ENCODE data around the gene AFF3. TPM values are rescaled to one million over a fixed set of nuclear protein-coding genes. Genes with fewer than 3 reads are reported as not detected.

Gene AFF3
- total and polyA plus RNA-seq, 2 donors (not counting 3 experiments of a cell fraction or from before 2014, with no cell fraction given), result 0.06 to 0.07 TPM

GRCh38 chr2:99846462-99847107, 295.8 kb downstream of the AFF3 start:
- CTCF ChIA-PET, result no interaction called here
- dilution Hi-C loops (cut with MboI; ENCODE audit: extremely low pct_ligation_motif_present, low sequenced_read_pairs), result no loop called here

More at GRCh38 chr2:99846462-99847107, 295.8 kb downstream of the AFF3 start:
- BruUV-seq (replicated peaks), result no TSS peak
- no peaks in the 10 kb centered on the region for H3K9me3 ChIP-seq (replicated peaks; ENCODE audit: control insufficient read depth, insufficient read depth, low read length)
- H3K4me1 ChIP-seq (ENCODE audit: control insufficient read depth, extremely low read depth, insufficient read depth, low read length), result no peaks in the 10 kb centered on the region
- H3K27ac ChIP-seq (ENCODE audit: insufficient read depth, low read depth, low read length), result no peak overlapping the region
- POLR2A ChIA-PET, result no interaction called here
- H3K9me1 ChIP-seq (replicated peaks; ENCODE audit: control insufficient read depth, extremely low read depth, insufficient read depth, low read length), result no peaks in the 10 kb centered on the region
- H3K27me3 ChIP-seq (ENCODE audit: control insufficient read depth in 2 of 2, insufficient read depth in 2 of 2, low read length in 2 of 2), result no peaks in the 10 kb centered on the region
- H2AFZ ChIP-seq (ENCODE audit: low read depth, low read length), result no peak overlapping the region
- H4K20me1 ChIP-seq (replicated peaks; ENCODE audit: control insufficient read depth, extremely low read depth, insufficient read depth, low read length), result no peaks in the 10 kb centered on the region
- H3K4me3 ChIP-seq (replicated peaks in 1 of 3; ENCODE audit: insufficient read depth in 1 of 3, low read depth in 1 of 3, low read length in 3 of 3), result no peak overlapping the region
- no peak for TF ChIP-seq MYC (IDR thresholded peaks at IDR 0.05; ENCODE audit: low read depth, low read length)
- no peak for TF ChIP-seq POLR2AphosphoS5 (IDR thresholded peaks at IDR 0.05; ENCODE audit: insufficient read depth, low read depth, low read length)
- TF ChIP-seq EZH2 (IDR thresholded peaks at IDR 0.05; ENCODE audit: borderline replicate concordance, low read depth, low read length, severe bottlenecking), result no peak
- TF ChIP-seq MAX (IDR thresholded peaks at IDR 0.05; ENCODE audit: insufficient read depth, insufficient read length), result no peak
- no peak for TF ChIP-seq FOS (IDR thresholded peaks at IDR 0.05; ENCODE audit: borderline replicate concordance, insufficient read depth, low read length)
- TF ChIP-seq JUN (IDR thresholded peaks at IDR 0.05; ENCODE audit: borderline replicate concordance, insufficient read depth, insufficient read length, low read depth), result no peak
- TF ChIP-seq POLR2A (IDR thresholded peaks at IDR 0.05; ENCODE audit: low read depth, low read length), result no peak
- no peak for TF ChIP-seq GATA2 (IDR thresholded peaks at IDR 0.05; ENCODE audit: insufficient read depth, insufficient read length, low read depth, low read length)
- no peak for TF ChIP-seq CTCF (IDR thresholded peaks at IDR 0.05; ENCODE audit: extremely low read depth in 1 of 2, insufficient read depth in 1 of 2, low read depth in 1 of 2, low read length in 2 of 2)
- intact Hi-C loops (cut with micrococcal nuclease), result no loop called here
- H3K36me3 ChIP-seq (ENCODE audit: control insufficient read depth in 2 of 2, extremely low read depth in 1 of 2, insufficient read depth in 2 of 2, low read length in 2 of 2), result no peaks in the 10 kb centered on the region
- no peak overlapping the region for H3K9ac ChIP-seq (replicated peaks; ENCODE audit: extremely low read depth, insufficient read depth, low read length)
- DNase-seq (ENCODE audit: low read depth, low spot score) (no peak), FAIRE-seq (no peak)
- H3K79me2 ChIP-seq (ENCODE audit: control insufficient read depth, insufficient read depth, low read length), result no peaks in the 10 kb centered on the region
- no peak overlapping the region for H3K4me2 ChIP-seq (ENCODE audit: insufficient read depth, low read length)
